BLaER1 treated with 17β-estradiol and CSF1 and Interleukin-3, amounts not matched to agents 10 nM and 100 nM (cell line): ENCODE measurements around the gene GRP.

Experiments
- H3K27ac ChIP-seq, 11 experiments: shearing (Covaris generic); formaldehyde crosslinking; 2 replicates each; pipeline ENCODE4 v1.8.1; 2022
- H3K27me3 ChIP-seq, 11 experiments: shearing (Covaris generic); formaldehyde crosslinking; 2 replicates each; pipeline ENCODE4 v1.8.1; 2022
- H3K36me3 ChIP-seq, 11 experiments: shearing (Covaris generic); formaldehyde crosslinking; 2 replicates each; pipeline ENCODE4 v1.8.1; 2022
- H3K4me1 ChIP-seq, 10 experiments: shearing (Covaris generic); formaldehyde crosslinking; 2 replicates each; pipeline ENCODE4 v1.8.1; 2022
- H3K4me2 ChIP-seq, 11 experiments: shearing (Covaris generic); formaldehyde crosslinking; 2 replicates each; pipeline ENCODE4 v1.8.1; 2022
- H3K4me3 ChIP-seq, 10 experiments: shearing (Covaris generic); formaldehyde crosslinking; 2 replicates each; pipeline ENCODE4 v1.8.1; 2022
- H3K9ac ChIP-seq, 11 experiments: shearing (Covaris generic); formaldehyde crosslinking; 2 replicates each; pipeline ENCODE4 v1.8.1; 2022
- H3K9me3 ChIP-seq, 11 experiments: shearing (Covaris generic); formaldehyde crosslinking; replicated peaks in 1 of 11; 2 replicates each; pipeline ENCODE4 v1.8.1; 2022
- H4K20me1 ChIP-seq, 11 experiments: shearing (Covaris generic); formaldehyde crosslinking; 2 replicates each; pipeline ENCODE4 v1.8.1; 2022
- Cebpa-rat ChIP-seq, 11 experiments: shearing (Covaris generic); IDR thresholded peaks; 2 replicates each; pipeline ENCODE4 v1.8.1; 2022

GRP gene

GRCh38 chr18:59198215-59198614 lies 21.7 kb upstream of the GRP start:
- H3K4me3 ChIP-seq: no peak overlapping the region
- H3K36me3 ChIP-seq: no peaks in the 10 kb centered on the region
- no peak overlapping the region for H3K27ac ChIP-seq
- H3K9ac ChIP-seq: no peak overlapping the region
- H3K4me2 ChIP-seq: no peak overlapping the region
- H3K4me1 ChIP-seq: no peaks in the 10 kb centered on the region; a peak in 1 of 20 replicates
- no peak for TF ChIP-seq Cebpa-rat (IDR thresholded peaks at IDR 0.05)
- no peaks in the 10 kb centered on the region for H3K27me3 ChIP-seq
- H3K9me3 ChIP-seq: no peaks in the 10 kb centered on the region
- no peaks in the 10 kb centered on the region for H4K20me1 ChIP-seq

- TF ChIP-seq Cebpa-rat (IDR thresholded peaks at IDR 0.05): no peak
- Histone ChIP-seq H3K27me3 (no peaks in the 10 kb centered on the region), H3K4me2 (no peak overlapping the region), H3K9me3 (no peaks in the 10 kb centered on the region), H3K27ac (no peak overlapping the region), H3K4me3 (no peak overlapping the region), H3K36me3 (no peaks in the 10 kb centered on the region), H3K4me1 (no peaks in the 10 kb centered on the region; a peak in 1 of 20 replicates), H4K20me1 (no peaks in the 10 kb centered on the region), H3K9ac (no peak overlapping the region)
These were observed 19.2 kb upstream of the GRP start for GRCh38 chr18:59200787-59201186.

- Histone ChIP-seq H3K9ac (no peak overlapping the region), H3K4me3 (no peak overlapping the region), H3K4me2 (no peak overlapping the region), H3K4me1 (no peaks in the 10 kb centered on the region; a peak in 1 of 20 replicates), H3K27ac (no peak overlapping the region), H3K27me3 (no peaks in the 10 kb centered on the region), H3K36me3 (no peaks in the 10 kb centered on the region), H4K20me1 (no peaks in the 10 kb centered on the region), H3K9me3 (no peaks in the 10 kb centered on the region)
- TF ChIP-seq Cebpa-rat (IDR thresholded peaks at IDR 0.05): no peak
These were observed 17.6 kb upstream of the GRP start for GRCh38 chr18:59202258-59202820.

- no peak for TF ChIP-seq Cebpa-rat (IDR thresholded peaks at IDR 0.05)
- no peaks in the 10 kb centered on the region for H3K36me3 ChIP-seq
- no peaks in the 10 kb centered on the region for H3K27me3 ChIP-seq
- no peaks in the 10 kb centered on the region for H3K9me3 ChIP-seq
- H3K27ac ChIP-seq: no peak overlapping the region
- no peak overlapping the region for H3K4me2 ChIP-seq
- H3K4me3 ChIP-seq: no peak overlapping the region
- H3K4me1 ChIP-seq: no peaks in the 10 kb centered on the region
- H3K9ac ChIP-seq: no peak overlapping the region
- no peaks in the 10 kb centered on the region for H4K20me1 ChIP-seq
These were observed 12.5 kb upstream of the GRP start for GRCh38 chr18:59207506-59207905.

GRCh38 chr18:59208602-59209125 lies 11.3 kb upstream of the GRP start:
- no peaks in the 10 kb centered on the region for H3K9me3 ChIP-seq
- no peak overlapping the region for H3K9ac ChIP-seq
- H3K36me3 ChIP-seq: no peaks in the 10 kb centered on the region
- no peak overlapping the region for H3K4me2 ChIP-seq
- H3K27me3 ChIP-seq: no peaks in the 10 kb centered on the region
- no peak overlapping the region for H3K27ac ChIP-seq
- no peaks in the 10 kb centered on the region for H4K20me1 ChIP-seq
- H3K4me1 ChIP-seq: no peaks in the 10 kb centered on the region
- no peak overlapping the region for H3K4me3 ChIP-seq
- TF ChIP-seq Cebpa-rat (IDR thresholded peaks at IDR 0.05): no peak

- H3K9ac ChIP-seq: no peak overlapping the region
- no peak overlapping the region for H3K4me3 ChIP-seq
- no peaks in the 10 kb centered on the region for H3K9me3 ChIP-seq
- no peak for TF ChIP-seq Cebpa-rat (IDR thresholded peaks at IDR 0.05)
- H4K20me1 ChIP-seq: no peaks in the 10 kb centered on the region
- no peaks in the 10 kb centered on the region for H3K36me3 ChIP-seq
- H3K4me2 ChIP-seq: no peak overlapping the region
- no peaks in the 10 kb centered on the region for H3K4me1 ChIP-seq
- H3K27ac ChIP-seq: no peak overlapping the region
- no peaks in the 10 kb centered on the region for H3K27me3 ChIP-seq
These were observed 9.7 kb upstream of the GRP start for GRCh38 chr18:59210299-59210698.

- Histone ChIP-seq H3K9ac (no peak overlapping the region), H3K36me3 (no peaks in the 10 kb centered on the region), H3K4me1 (peaks cover 0 to 11% (median 0%) of the 10 kb centered on the region in 10 experiments; a peak in 5 of 20 replicates), H4K20me1 (no peaks in the 10 kb centered on the region), H3K9me3 (no peaks in the 10 kb centered on the region), H3K27me3 (no peaks in the 10 kb centered on the region), H3K4me3 (no peak overlapping the region), H3K4me2 (no peak overlapping the region), H3K27ac (no peak overlapping the region)
- TF ChIP-seq Cebpa-rat (IDR thresholded peaks at IDR 0.05): no peak
These were observed 8.3 kb upstream of the GRP start for GRCh38 chr18:59211629-59212028.

GRCh38 chr18:59218018-59218417 lies 1.9 kb upstream of the GRP start:
- H3K4me3 ChIP-seq: no peak overlapping the region
- H3K4me2 ChIP-seq: no peak overlapping the region
- no peak for TF ChIP-seq Cebpa-rat (IDR thresholded peaks at IDR 0.05)
- peaks cover 10 to 17% (median 13%) of the 10 kb centered on the region in 11 experiments; a peak in 18 of 22 replicates for H3K9me3 ChIP-seq
- H3K36me3 ChIP-seq: no peaks in the 10 kb centered on the region
- no peak overlapping the region for H3K9ac ChIP-seq
- H3K4me1 ChIP-seq: peaks cover 0 to 11% (median 0%) of the 10 kb centered on the region in 10 experiments; a peak in 5 of 20 replicates
- no peaks in the 10 kb centered on the region for H4K20me1 ChIP-seq
- H3K27me3 ChIP-seq: peaks cover 0 to 6% (median 0%) of the 10 kb centered on the region in 11 experiments; a peak in 1 of 22 replicates
- H3K27ac ChIP-seq: no peak overlapping the region

- Histone ChIP-seq H3K4me1 (peaks cover 0 to 11% (median 0%) of the 10 kb centered on the region in 10 experiments; a peak in 5 of 20 replicates), H4K20me1 (no peaks in the 10 kb centered on the region), H3K36me3 (no peaks in the 10 kb centered on the region), H3K4me3 (no peak overlapping the region), H3K27me3 (peaks cover 0 to 6% (median 0%) of the 10 kb centered on the region in 11 experiments; a peak in 1 of 22 replicates), H3K9ac (no peak overlapping the region), H3K27ac (no peak overlapping the region), H3K4me2 (no peak overlapping the region), H3K9me3 (peaks cover 10 to 17% (median 13%) of the 10 kb centered on the region in 11 experiments; a peak in 18 of 22 replicates)
- no peak for TF ChIP-seq Cebpa-rat (IDR thresholded peaks at IDR 0.05)
These were observed 316 bp downstream of the GRP start for GRCh38 chr18:59220164-59220783.
